Activated naive CD4-positive, alpha-beta T cell treated with anti-CD3 and anti-CD28 coated beads for 36 hours (primary cell): ENCODE data around the gene SEMA7A. TPM values are rescaled to one million over a fixed set of nuclear protein-coding genes. Genes with fewer than 3 reads are reported as not detected.

Experiments
- CTCF ChIA-PET: fragments of 350-600 bp; sonication (Branson Sonifier 250); formaldehyde crosslinking; loops from one replicate; lab custom pipeline; 2021; ENCODE audit warnings: antibody characterized with exemption; lab: Charles Lee
- DNase-seq: peaks from one replicate; pipeline ENCODE4 v3.0.0-alpha.2; 2020
- H3K27ac Mint-ChIP-seq: one replicate; pipeline ENCODE4 v1.8.0; 2021; ENCODE audit warnings: mild to moderate bottlenecking, mixed read lengths
- H3K27me3 Mint-ChIP-seq: one replicate; pipeline ENCODE4 v1.8.0; 2021; ENCODE audit warnings: low read depth, mixed read lengths
- H3K36me3 Mint-ChIP-seq: one replicate; pipeline ENCODE4 v1.8.0; 2021; ENCODE audit warnings: low read depth, mixed read lengths
- H3K4me1 Mint-ChIP-seq: one replicate; pipeline ENCODE4 v1.8.0; 2021; ENCODE audit warnings: low read depth, mixed read lengths
- H3K4me3 Mint-ChIP-seq: one replicate; pipeline ENCODE4 v1.8.0; 2021; ENCODE audit warnings: mild to moderate bottlenecking, moderate library complexity, mixed read lengths
- H3K9me3 Mint-ChIP-seq: one replicate; pipeline ENCODE4 v1.8.0; 2021; ENCODE audit warnings: mixed read lengths
- intact Hi-C: fragments of 100-400 bp; cut with micrococcal nuclease; formaldehyde crosslinking; loops from one replicate; pipeline ENCODE4 v1.15.1; 2023
- total RNA-seq, 2 experiments: library from RNA; stranded (reverse); gene quantifications; one replicate each; pipeline ENCODE4 v1.2.3, GENCODE V29; 2021

SEMA7A gene
- total RNA-seq, 2 experiments from 2014 or later, result 45.7 to 46.9 TPM

GRCh38 chr15:74377831-74378766 lies 55.7 kb downstream of the SEMA7A start:
- H3K36me3 Mint-ChIP-seq, result no peaks in the 10 kb centered on the region
- CTCF ChIA-PET, result interaction anchor here (0.6 to 13.8 kb wide), 7 partner anchors 26 to 405 kb away, joined by 3 to 399 read pairs (median 4); partner anchors contain the start of genes SEMA7A and UBL7
- peaks cover 64% of the 10 kb centered on the region for H3K4me1 Mint-ChIP-seq
- H3K27me3 Mint-ChIP-seq, result no peaks in the 10 kb centered on the region
- DNase-seq, result no peak
- no peak overlapping the region for H3K27ac Mint-ChIP-seq
- H3K4me3 Mint-ChIP-seq, result no peak overlapping the region
- intact Hi-C loops, result no loop called here
- H3K9me3 Mint-ChIP-seq, result no peaks in the 10 kb centered on the region

DNA sequence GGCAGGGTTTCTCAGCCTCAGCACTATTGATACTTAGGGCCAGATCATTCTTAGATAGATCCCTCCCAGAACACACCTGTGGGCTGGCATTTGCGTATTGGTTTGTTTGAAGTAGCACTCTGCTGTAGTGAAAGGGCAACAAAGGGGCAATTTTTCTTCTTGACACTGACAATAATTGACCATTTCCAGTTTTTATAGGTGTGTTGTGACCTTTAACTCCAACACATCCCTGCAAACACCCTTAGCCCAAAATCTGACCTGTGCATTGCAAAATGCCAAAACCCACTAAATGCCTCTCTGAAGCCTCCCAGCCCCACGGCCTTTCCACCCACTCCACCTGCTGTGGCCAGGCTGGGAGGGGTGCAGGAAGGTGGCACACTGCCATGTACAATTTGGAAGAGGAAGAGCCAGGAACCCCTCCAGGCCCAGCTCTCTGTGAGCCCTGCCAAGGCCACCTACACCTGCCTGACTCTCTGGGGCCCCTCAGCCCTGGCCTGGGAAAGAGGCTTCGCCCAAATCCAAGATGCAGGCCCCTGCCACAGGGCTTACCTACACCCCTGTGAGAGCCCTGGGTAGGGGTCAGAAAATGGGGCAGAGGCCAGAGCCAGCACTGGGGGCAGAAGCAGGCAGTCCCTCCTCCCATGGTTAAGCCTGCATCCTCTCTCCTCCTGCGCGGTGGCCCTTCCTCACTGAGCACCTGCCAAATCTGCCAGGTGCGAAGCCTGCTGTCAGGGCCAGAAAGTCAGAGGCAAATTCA lies 56.8 kb downstream of the SEMA7A start:
- no peaks in the 10 kb centered on the region for H3K27me3 Mint-ChIP-seq
- H3K9me3 Mint-ChIP-seq, result no peaks in the 10 kb centered on the region
- intact Hi-C loops, result no loop called here
- no peak overlapping the region for H3K27ac Mint-ChIP-seq
- no peak overlapping the region for H3K4me3 Mint-ChIP-seq
- no peak for DNase-seq
- H3K36me3 Mint-ChIP-seq, result no peaks in the 10 kb centered on the region
- CTCF ChIA-PET, result interaction anchor here (0.5 to 13.8 kb wide), 3 partner anchors 26 to 137 kb away, joined by 3 to 399 read pairs (median 7); partner anchors contain the start of gene SEMA7A
- peaks cover 54% of the 10 kb centered on the region for H3K4me1 Mint-ChIP-seq

GRCh38 chr15:74376226-74376625 lies 57.5 kb downstream of the SEMA7A start:
- H3K4me1 Mint-ChIP-seq, result peaks cover 50% of the 10 kb centered on the region

DNA sequence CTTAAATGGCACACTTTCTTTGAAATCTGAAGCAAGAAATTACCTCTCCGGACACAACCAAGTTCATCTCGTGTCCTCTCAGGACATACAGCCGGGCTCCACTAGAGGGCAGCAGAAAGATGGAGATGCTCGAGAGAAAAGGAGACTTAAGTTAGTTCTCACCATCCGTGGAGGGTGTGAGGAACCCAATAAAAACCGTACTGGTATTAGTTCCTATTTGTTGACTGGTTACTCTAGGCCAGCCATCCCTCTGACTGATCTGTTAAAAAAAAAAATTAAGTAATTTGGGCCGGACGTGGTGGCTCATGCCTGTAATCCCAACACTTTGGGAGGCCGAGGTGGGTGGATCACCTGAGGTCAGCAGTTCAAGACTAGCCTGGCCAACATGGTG lies 58.5 kb downstream of the SEMA7A start:
- no peak overlapping the region for H3K27ac Mint-ChIP-seq
- CTCF ChIA-PET, result interaction anchor here (0.7 to 13.8 kb wide), 19 partner anchors 10 to 417 kb away, joined by 3 to 399 read pairs (median 4); partner anchors contain the start of genes ARID3B, SEMA7A and UBL7
- no peaks in the 10 kb centered on the region for H3K36me3 Mint-ChIP-seq
- DNase-seq, result peak; percentile 95
- peaks cover 42% of the 10 kb centered on the region for H3K4me1 Mint-ChIP-seq
- intact Hi-C loops, result loop anchor here (1.0 to 2.0 kb wide), 2 partner anchors 63 to 246 kb away; no protein-coding TSS in a partner anchor
- no peaks in the 10 kb centered on the region for H3K27me3 Mint-ChIP-seq
- no peaks in the 10 kb centered on the region for H3K9me3 Mint-ChIP-seq
- H3K4me3 Mint-ChIP-seq, result peak overlapping the region; percentile 75

More at GRCh38 chr15:74376226-74376625, 57.5 kb downstream of the SEMA7A start:
- DNase-seq, result no peak
- Mint-ChIP-seq H3K36me3 (no peaks in the 10 kb centered on the region), H3K9me3 (no peaks in the 10 kb centered on the region), H3K27ac (no peak overlapping the region), H3K27me3 (no peaks in the 10 kb centered on the region), H3K4me3 (no peak overlapping the region)
- CTCF ChIA-PET, result interaction anchor here (0.7 to 13.8 kb wide), 15 partner anchors 9 to 417 kb away, joined by 3 to 399 read pairs (median 3); partner anchors contain the start of genes ARID3B, SEMA7A and UBL7
- intact Hi-C loops, result no loop called here

GRCh38 chr15:74374648-74375302 lies 59.0 kb downstream of the SEMA7A start:
- intact Hi-C loops, result loop anchor here (1.0 to 2.0 kb wide), 6 partner anchors 64 to 395 kb away; partner anchors contain the start of genes ARID3B and UBL7
- no peaks in the 10 kb centered on the region for H3K9me3 Mint-ChIP-seq
- H3K36me3 Mint-ChIP-seq, result no peaks in the 10 kb centered on the region
- CTCF ChIA-PET, result interaction anchor here (0.7 to 13.8 kb wide), 15 partner anchors 8 to 394 kb away, joined by 3 to 399 read pairs (median 4); partner anchors contain the start of genes SEMA7A and UBL7
- H3K27me3 Mint-ChIP-seq, result no peaks in the 10 kb centered on the region
- peaks cover 39% of the 10 kb centered on the region for H3K4me1 Mint-ChIP-seq
- peak overlapping the region; percentile 75 for H3K4me3 Mint-ChIP-seq
- DNase-seq, result no peak
- H3K27ac Mint-ChIP-seq, result no peak overlapping the region

GRCh38 chr15:74373731-74374647 lies 59.8 kb downstream of the SEMA7A start:
- intact Hi-C loops, result loop anchor here (1.0 to 2.0 kb wide), 7 partner anchors 87 to 577 kb away; partner anchors contain the start of genes ARID3B and UBL7

GRCh38 chr15:74373056-74373650 lies 60.6 kb downstream of the SEMA7A start:
- CTCF ChIA-PET, result interaction anchor here (0.8 to 4.7 kb wide), 13 partner anchors 10 to 396 kb away, joined by 3 to 49 read pairs (median 4); no protein-coding TSS in a partner anchor
- Mint-ChIP-seq H3K4me3 (no peak overlapping the region), H3K27ac (no peak overlapping the region)

More at GRCh38 chr15:74373731-74374647, 59.8 kb downstream of the SEMA7A start:
- Mint-ChIP-seq H3K36me3 (no peaks in the 10 kb centered on the region), H3K9me3 (no peaks in the 10 kb centered on the region), H3K27me3 (peaks cover 1% of the 10 kb centered on the region), H3K4me3 (peak overlapping the region; percentile 75), H3K4me1 (peaks cover 31% of the 10 kb centered on the region), H3K27ac (no peak overlapping the region)
- CTCF ChIA-PET, result interaction anchor here (0.7 to 13.8 kb wide), 20 partner anchors 9 to 395 kb away, joined by 3 to 399 read pairs (median 4); partner anchors contain the start of genes SEMA7A and UBL7
- peak; percentile 97 for DNase-seq

GRCh38 chr15:74370471-74370870 lies 63.3 kb downstream of the SEMA7A start:
- peaks cover 17% of the 10 kb centered on the region for H3K4me1 Mint-ChIP-seq
- H3K9me3 Mint-ChIP-seq, result no peaks in the 10 kb centered on the region
- intact Hi-C loops, result no loop called here
- H3K27me3 Mint-ChIP-seq, result peaks cover 20% of the 10 kb centered on the region
- no peak overlapping the region for H3K4me3 Mint-ChIP-seq
- H3K36me3 Mint-ChIP-seq, result no peaks in the 10 kb centered on the region
- no peak for DNase-seq
- CTCF ChIA-PET, result interaction anchor here (1.4 to 4.7 kb wide), 2 partner anchors 69 to 251 kb away, joined by 3 to 49 read pairs; no protein-coding TSS in a partner anchor
- H3K27ac Mint-ChIP-seq, result no peak overlapping the region

More at GRCh38 chr15:74373056-74373650, 60.6 kb downstream of the SEMA7A start:
- intact Hi-C loops, result loop anchor here (1.0 to 2.0 kb wide), 2 partner anchors 259 to 578 kb away; no protein-coding TSS in a partner anchor
- H3K4me1 Mint-ChIP-seq, result peaks cover 23% of the 10 kb centered on the region
- H3K36me3 Mint-ChIP-seq, result no peaks in the 10 kb centered on the region
- H3K27me3 Mint-ChIP-seq, result peaks cover 4% of the 10 kb centered on the region
- DNase-seq, result no peak
- no peaks in the 10 kb centered on the region for H3K9me3 Mint-ChIP-seq

DNA sequence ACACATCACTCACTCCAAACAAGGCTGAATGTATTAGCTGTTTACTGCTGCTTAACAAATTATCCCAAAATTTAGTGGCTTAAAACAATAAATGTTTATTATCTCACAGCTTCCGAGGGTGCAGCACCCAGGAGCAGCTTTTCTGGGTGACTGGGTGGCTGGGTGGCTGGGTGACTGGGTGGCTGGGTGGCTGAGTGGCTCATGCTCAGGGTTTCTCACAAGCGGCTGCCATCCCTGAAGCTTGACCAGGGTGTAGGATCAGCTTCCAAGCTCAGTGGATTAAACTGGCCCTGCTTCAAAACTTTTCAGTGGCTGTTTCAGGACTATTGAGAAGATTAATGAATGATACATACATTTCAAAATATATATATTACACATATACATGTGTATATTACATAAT lies 64.0 kb downstream of the SEMA7A start:
- H3K9me3 Mint-ChIP-seq, result no peaks in the 10 kb centered on the region
- no peak for DNase-seq
- H3K27ac Mint-ChIP-seq, result no peak overlapping the region
- intact Hi-C loops, result no loop called here
- H3K4me1 Mint-ChIP-seq, result peaks cover 13% of the 10 kb centered on the region
- CTCF ChIA-PET, result interaction anchor here (4.7 kb wide), 1 partner anchor 70 kb away, joined by 49 read pairs; no protein-coding TSS in a partner anchor
- no peaks in the 10 kb centered on the region for H3K36me3 Mint-ChIP-seq
- H3K4me3 Mint-ChIP-seq, result no peak overlapping the region
- H3K27me3 Mint-ChIP-seq, result peaks cover 25% of the 10 kb centered on the region

GRCh38 chr15:74369084-74369745 lies 64.5 kb downstream of the SEMA7A start:
- no peak for DNase-seq
- intact Hi-C loops, result no loop called here
- Mint-ChIP-seq H3K4me1 (peaks cover 8% of the 10 kb centered on the region), H3K36me3 (no peaks in the 10 kb centered on the region), H3K9me3 (no peaks in the 10 kb centered on the region), H3K27me3 (peaks cover 29% of the 10 kb centered on the region), H3K27ac (no peak overlapping the region), H3K4me3 (no peak overlapping the region)
- CTCF ChIA-PET, result interaction anchor here (0.7 to 4.7 kb wide), 2 partner anchors 70 to 113 kb away, joined by 3 to 49 read pairs; no protein-coding TSS in a partner anchor
